Erythroblast (primary cell): Measurements from ENCODE around the gene COG1.

Source experiments
- GATA1 ChIP-seq: IDR thresholded peaks from 2 replicates; pipeline ENCODE4 v1.6.1; 2011; ENCODE audit warnings: low read depth, mild to moderate bottlenecking, control low read depth, low read length, moderate library complexity
- POLR2A ChIP-seq: IDR thresholded peaks from 2 replicates; pipeline ENCODE4 v1.6.1; 2011; ENCODE audit warnings: mild to moderate bottlenecking, low read length

DNA sequence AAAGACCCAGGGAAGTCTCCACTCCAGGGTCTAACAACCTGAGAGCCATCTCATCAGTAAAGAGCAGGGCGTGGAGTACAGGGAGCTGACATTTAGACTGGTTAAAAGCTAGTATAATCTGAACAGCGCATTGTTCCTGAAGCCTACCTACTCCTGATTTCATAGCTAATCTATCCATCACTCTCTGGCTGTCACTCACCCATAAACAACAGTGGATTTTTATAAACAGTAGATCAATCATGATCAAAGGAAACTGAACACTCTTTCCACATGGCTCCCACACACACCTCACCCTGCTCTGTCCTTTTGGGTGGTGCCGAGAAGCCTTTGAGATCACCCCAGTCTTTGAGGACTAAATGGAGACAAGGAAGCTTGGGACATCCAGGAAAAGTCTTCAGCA, 13.0 kb upstream of the COG1 start:
- TF ChIP-seq POLR2A = no peak
- no peak for TF ChIP-seq GATA1
